Measurements from ENCODE around the gene PEX7.

- no peak for TF ChIP-seq JUND (IDR thresholded peaks at IDR 0.05; ENCODE audit: low read depth, low read length)
- TF ChIP-seq CTCF (IDR thresholded peaks at IDR 0.05 in 2 of 3, conservative IDR thresholded peaks at IDR 0.05 in 1 of 3; ENCODE audit: control insufficient read depth in 2 of 3, extremely low read depth in 1 of 3, insufficient read depth in 1 of 3, low read depth in 3 of 3, low read length in 3 of 3), result no peak
- TF ChIP-seq BCLAF1 (IDR thresholded peaks at IDR 0.05), result no peak
- no peak for TF ChIP-seq TCF7 (IDR thresholded peaks at IDR 0.05; ENCODE audit: borderline replicate concordance)
- no peak for TF ChIP-seq SMARCA5 (IDR thresholded peaks at IDR 0.05)
- TF ChIP-seq RFX5 (IDR thresholded peaks at IDR 0.05; ENCODE audit: low read depth, low read length), result no peak
Measured at GRCh38 chr6:136820561-136820960, 1.8 kb upstream of the PEX7 start.
